ENCODE data around the gene DDO. TPM values are rescaled to one million over a fixed set of nuclear protein-coding genes. Genes with fewer than 3 reads are reported as not detected.

Gene DDO
- total RNA-seq, 4 donors from 2014 or later: 0.88 to 3.3 (median 0.97) TPM; not detected in 1

GRCh38 chr6:110419028-110419739 lies 3.8 kb upstream of the DDO start:
- no peaks in the 10 kb centered on the region for H3K36me3 ChIP-seq
- intact Hi-C loops (cut with DNase I; ENCODE audit: low total_unique reads): no loop called here
- H3K27ac ChIP-seq: no peak overlapping the region
- no peak overlapping the region for H3K4me3 ChIP-seq
- no peaks in the 10 kb centered on the region for H3K9me3 ChIP-seq
- no peaks in the 10 kb centered on the region for H3K27me3 ChIP-seq
- no peak for TF ChIP-seq POLR2A (IDR thresholded peaks at IDR 0.05)
- TF ChIP-seq CTCF (IDR thresholded peaks at IDR 0.05): no peak
- H3K4me1 ChIP-seq: peaks cover 0 to 6% of the 10 kb centered on the region in 2 donors
- no peak for DNase-seq

- intact Hi-C loops (cut with DNase I; ENCODE audit: low total_unique reads): no loop called here
- Histone ChIP-seq H3K27me3 (no peaks in the 10 kb centered on the region), H3K9me3 (no peaks in the 10 kb centered on the region), H3K27ac (no peak overlapping the region), H3K4me3 (no peak overlapping the region), H3K36me3 (no peaks in the 10 kb centered on the region), H3K4me1 (peaks cover 0 to 7% of the 10 kb centered on the region in 2 donors)
- no peak for TF ChIP-seq POLR2A (IDR thresholded peaks at IDR 0.05)
- no peak for DNase-seq
Measured at GRCh38 chr6:110418594-110418993, 3.2 kb upstream of the DDO start.

GRCh38 chr6:110414669-110415068 lies 706 bp downstream of the DDO start:
- TF ChIP-seq CTCF (IDR thresholded peaks at IDR 0.05) (no peak), POLR2A (IDR thresholded peaks at IDR 0.05) (no peak)
- DNase-seq: no peak
- peak overlapping the region; percentile 80 to 93 for H3K27ac ChIP-seq
- H3K4me3 ChIP-seq: peak overlapping the region in 1 of 2 donors; percentile 33
- H3K4me1 ChIP-seq: peaks cover 0 to 7% of the 10 kb centered on the region in 2 donors
- H3K36me3 ChIP-seq: no peaks in the 10 kb centered on the region
- H3K27me3 ChIP-seq: no peaks in the 10 kb centered on the region
- no peaks in the 10 kb centered on the region for H3K9me3 ChIP-seq
- intact Hi-C loops (cut with DNase I; ENCODE audit: low total_unique reads): no loop called here

GRCh38 chr6:110412360-110412759 lies 3.0 kb downstream of the DDO start:
- Histone ChIP-seq H3K27me3 (no peaks in the 10 kb centered on the region), H3K27ac (no peak overlapping the region), H3K36me3 (no peaks in the 10 kb centered on the region), H3K9me3 (no peaks in the 10 kb centered on the region), H3K4me3 (no peak overlapping the region), H3K4me1 (peaks cover 0 to 7% of the 10 kb centered on the region in 2 donors)
- no peak for DNase-seq
- TF ChIP-seq CTCF (IDR thresholded peaks at IDR 0.05) (no peak), POLR2A (IDR thresholded peaks at IDR 0.05) (no peak)
- intact Hi-C loops (cut with DNase I; ENCODE audit: low total_unique reads): no loop called here

GRCh38 chr6:110410511-110410910 lies 4.9 kb downstream of the DDO start:
- intact Hi-C loops (cut with DNase I; ENCODE audit: low total_unique reads): no loop called here
- no peak for DNase-seq
- no peaks in the 10 kb centered on the region for H3K27me3 ChIP-seq
- H3K4me3 ChIP-seq: no peak overlapping the region
- H3K4me1 ChIP-seq: peaks cover 0 to 7% of the 10 kb centered on the region in 2 donors
- H3K9me3 ChIP-seq: no peaks in the 10 kb centered on the region
- H3K36me3 ChIP-seq: no peaks in the 10 kb centered on the region
- no peak for TF ChIP-seq POLR2A (IDR thresholded peaks at IDR 0.05)
- no peak for TF ChIP-seq CTCF (IDR thresholded peaks at IDR 0.05)
- H3K27ac ChIP-seq: no peak overlapping the region
